Upper lobe of left lung (tissue), 6 donors: ENCODE measurements around the gene CHMP5. TPM values are rescaled to one million over a fixed set of nuclear protein-coding genes. Genes with fewer than 3 reads are reported as not detected.
A peak's percentile ranks its signal among the peaks of the same experiment; 100 is the strongest.

ENCODE experiments used
- ATAC-seq, 2 donors: fragments of 200-7000 bp; cut with Tn5 transposase; one replicate each; pipeline ENCODE4 v1.9.1; 2022; ENCODE audit warnings: mild to moderate bottlenecking in 2 of 2, moderate library complexity in 2 of 2; ENCODE audit not compliant: low FRiP score in 2 of 2
- DNase-seq, 2 donors: peaks; one replicate each; pipeline ENCODE4 v3.0.0-alpha.2; 2019 to 2020
- H3K27ac ChIP-seq, 4 donors: fragments of 200-600 bp; sonication (generic); one replicate each; pipeline ENCODE4 v1.5.1; 2016 to 2019
- H3K27me3 ChIP-seq, 4 donors: fragments of 200-600 bp; sonication (generic); one replicate each; pipeline ENCODE4 v1.5.1; 2017 to 2019
- H3K36me3 ChIP-seq, 4 donors: fragments of 200-600 bp; sonication (generic); one replicate each; pipeline ENCODE4 v1.5.1; 2016 to 2019
- H3K4me1 ChIP-seq, 4 donors: fragments of 200-600 bp; sonication (generic); one replicate each; pipeline ENCODE4 v1.5.1; 2018 to 2019
- H3K4me3 ChIP-seq, 4 donors: fragments of 200-600 bp; sonication (generic); one replicate each; pipeline ENCODE4 v1.5.1; 2017 to 2019; ENCODE audit warnings: mild to moderate bottlenecking in 2 of 4, moderate library complexity in 1 of 4
- H3K9me3 ChIP-seq, 4 donors: fragments of 200-600 bp; sonication (generic); one replicate each; pipeline ENCODE4 v1.5.1; 2018 to 2019
- EP300 ChIP-seq, 4 donors: sonication (generic); formaldehyde crosslinking; IDR thresholded peaks; one replicate each; pipeline ENCODE4 v1.5.1; 2017; ENCODE audit warnings: antibody characterized with exemption in 4 of 4, control low read depth in 2 of 4
- POLR2A ChIP-seq, 4 donors: fragments of 450-650 bp; IDR thresholded peaks; one replicate each; pipeline ENCODE4 v1.5.1; 2016 to 2017; ENCODE audit warnings: antibody characterized with exemption in 4 of 4, mild to moderate bottlenecking in 2 of 4
- POLR2AphosphoS5 ChIP-seq, 2 donors: sonication (generic); formaldehyde crosslinking; IDR thresholded peaks; one replicate each; pipeline ENCODE4 v1.5.1; 2017; ENCODE audit warnings: antibody characterized with exemption in 2 of 2
- WGBS, 2 donors: methylation state at CpG; one replicate each; pipeline ENCODE4 v1.1.5; 2017 to 2018; 5-methylcytosine and 5-hydroxymethylcytosine counted together
- total RNA-seq, 6 donors: library from RNA; depleted of rRNA in 4 of 6; stranded (reverse); fragments of >200 nt in 4 of 6; gene quantifications; one replicate each; pipeline versions ENCODE4 v1.1.0 to v1.2.1, GENCODE V29; 2016 to 2021
- TF ChIP-seq, protein P1 (sequence below), 6 experiments: fragments of 450-650 bp in 4 of 6; fragments of 200-600 bp in 2 of 6; sonication (generic) in 2 of 6; IDR thresholded peaks; one replicate each; pipeline ENCODE4 v1.5.1; 2016 to 2019; ENCODE audit warnings: antibody characterized with exemption in 6 of 6
- donor health status: DM: no; HTN: no; CAD: no; lungs with moderate emphysema.
- donor health status: DM: no; HTN: yes; CAD: no; lungs with severe emphysema.

Gene CHMP5
- total RNA-seq, 6 donors from 2014 or later = 33.5 to 95.5 (median 60.1) TPM

DNA sequence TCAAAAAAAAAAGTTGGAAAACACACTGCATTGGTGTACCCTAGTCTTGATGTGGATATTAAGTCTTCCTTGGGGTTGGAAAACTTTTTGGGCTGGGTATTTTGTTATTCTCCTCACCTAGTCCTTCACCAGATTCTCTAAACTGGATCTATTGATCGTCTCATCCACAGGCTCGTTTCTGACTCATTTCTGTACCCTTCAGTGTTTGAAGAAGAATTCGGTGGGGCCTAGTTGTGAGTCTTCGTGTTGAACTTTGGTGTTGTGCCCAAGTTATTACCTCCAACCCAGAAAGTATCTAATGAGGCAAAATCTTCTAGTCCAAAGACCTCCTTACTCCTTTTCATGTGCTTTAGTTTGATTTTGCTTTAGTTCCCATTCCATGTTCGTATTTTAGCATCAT is 27.1 kb downstream of the CHMP5 start:
- H3K27ac ChIP-seq = peak overlapping the region in 2 of 4 donors; percentile 97 to 100
- 87 to 91% methylated on average over 5 of the region's 5 CpGs for WGBS, 2 donors
- H3K27me3 ChIP-seq = no peaks in the 10 kb centered on the region
- DNase-seq (no peak), ATAC-seq (no peak)
- peaks cover 3 to 39% (median 15%) of the 10 kb centered on the region in 4 donors for H3K36me3 ChIP-seq
- peaks cover 36 to 75% (median 47%) of the 10 kb centered on the region in 4 donors for H3K4me1 ChIP-seq
- no peak overlapping the region for H3K4me3 ChIP-seq
- TF ChIP-seq POLR2A (IDR thresholded peaks at IDR 0.05) (no peak), POLR2AphosphoS5 (IDR thresholded peaks at IDR 0.05) (no peak), EP300 (IDR thresholded peaks at IDR 0.05) (no peak)
- TF ChIP-seq, protein P1, sequence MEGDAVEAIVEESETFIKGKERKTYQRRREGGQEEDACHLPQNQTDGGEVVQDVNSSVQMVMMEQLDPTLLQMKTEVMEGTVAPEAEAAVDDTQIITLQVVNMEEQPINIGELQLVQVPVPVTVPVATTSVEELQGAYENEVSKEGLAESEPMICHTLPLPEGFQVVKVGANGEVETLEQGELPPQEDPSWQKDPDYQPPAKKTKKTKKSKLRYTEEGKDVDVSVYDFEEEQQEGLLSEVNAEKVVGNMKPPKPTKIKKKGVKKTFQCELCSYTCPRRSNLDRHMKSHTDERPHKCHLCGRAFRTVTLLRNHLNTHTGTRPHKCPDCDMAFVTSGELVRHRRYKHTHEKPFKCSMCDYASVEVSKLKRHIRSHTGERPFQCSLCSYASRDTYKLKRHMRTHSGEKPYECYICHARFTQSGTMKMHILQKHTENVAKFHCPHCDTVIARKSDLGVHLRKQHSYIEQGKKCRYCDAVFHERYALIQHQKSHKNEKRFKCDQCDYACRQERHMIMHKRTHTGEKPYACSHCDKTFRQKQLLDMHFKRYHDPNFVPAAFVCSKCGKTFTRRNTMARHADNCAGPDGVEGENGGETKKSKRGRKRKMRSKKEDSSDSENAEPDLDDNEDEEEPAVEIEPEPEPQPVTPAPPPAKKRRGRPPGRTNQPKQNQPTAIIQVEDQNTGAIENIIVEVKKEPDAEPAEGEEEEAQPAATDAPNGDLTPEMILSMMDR (IDR thresholded peaks at IDR 0.05) = no peak
- peaks cover 0 to 3% (median 0%) of the 10 kb centered on the region in 4 donors for H3K9me3 ChIP-seq

DNA sequence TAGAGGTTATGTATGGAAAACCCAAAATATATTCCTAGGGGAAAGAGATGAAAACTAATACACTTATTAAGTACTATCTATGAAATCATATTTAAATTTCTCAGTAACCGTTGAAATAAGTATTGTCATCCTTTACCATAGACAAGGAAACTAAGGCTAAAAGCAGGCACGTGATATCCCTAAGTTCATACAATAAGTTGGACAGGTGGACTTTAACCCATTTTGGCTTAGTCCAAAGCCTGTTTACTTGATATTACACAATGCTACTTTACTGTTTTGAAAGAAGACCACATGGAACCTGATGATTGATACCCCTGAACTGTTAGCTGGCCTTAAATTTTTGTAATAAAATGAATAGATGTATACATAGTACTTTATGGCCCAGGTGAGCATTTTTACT is 28.9 kb downstream of the CHMP5 start:
- no peak for TF ChIP-seq POLR2A (IDR thresholded peaks at IDR 0.05)
- TF ChIP-seq, protein P1 (IDR thresholded peaks at IDR 0.05) = no peak
- TF ChIP-seq POLR2AphosphoS5 (IDR thresholded peaks at IDR 0.05) = no peak
- TF ChIP-seq EP300 (IDR thresholded peaks at IDR 0.05) = no peak
- no peak for ATAC-seq
- Histone ChIP-seq H3K27ac (no peak overlapping the region), H3K9me3 (peaks cover 0 to 3% (median 0%) of the 10 kb centered on the region in 4 donors), H3K27me3 (no peaks in the 10 kb centered on the region), H3K4me1 (peaks cover 51 to 86% (median 60%) of the 10 kb centered on the region in 4 donors), H3K36me3 (peaks cover 3 to 58% (median 25%) of the 10 kb centered on the region in 4 donors), H3K4me3 (no peak overlapping the region)
- DNase-seq = no peak
- 87 to 90% methylated on average over 2 of the region's 2 CpGs for WGBS, 2 donors

DNA sequence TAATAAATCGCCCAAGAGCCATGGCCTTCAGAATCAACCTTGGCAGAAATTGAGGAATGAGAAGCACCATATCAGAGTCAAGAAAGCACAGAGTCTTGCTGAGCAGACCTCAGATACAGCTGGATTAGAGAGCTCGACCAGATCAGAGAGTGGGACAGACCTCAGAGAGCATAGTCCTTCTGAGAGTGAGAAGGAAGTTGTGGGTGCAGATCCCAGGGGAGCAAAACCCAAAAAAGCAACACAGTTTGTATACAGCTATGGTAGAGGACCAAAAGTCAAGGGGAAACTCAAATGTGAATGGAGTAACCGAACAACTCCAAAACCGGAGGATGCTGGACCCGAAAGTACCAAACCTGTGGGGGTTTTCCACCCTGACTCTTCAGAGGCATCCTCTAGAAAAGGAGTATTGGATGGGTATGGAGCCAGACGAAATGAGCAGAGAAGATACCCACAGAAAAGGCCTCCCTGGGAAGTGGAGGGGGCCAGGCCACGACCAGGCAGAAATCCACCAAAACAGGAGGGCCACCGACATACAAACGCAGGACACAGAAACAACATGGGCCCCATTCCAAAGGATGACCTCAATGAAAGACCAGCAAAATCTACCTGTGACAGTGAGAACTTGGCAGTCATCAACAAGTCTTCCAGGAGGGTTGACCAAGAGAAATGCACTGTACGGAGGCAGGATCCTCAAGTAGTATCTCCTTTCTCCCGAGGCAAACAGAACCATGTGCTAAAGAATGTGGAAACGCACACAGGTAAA is 30.0 kb downstream of the CHMP5 start:
- TF ChIP-seq POLR2A (IDR thresholded peaks at IDR 0.05) (no peak), EP300 (IDR thresholded peaks at IDR 0.05) (no peak)
- Histone ChIP-seq H3K27ac (no peak overlapping the region), H3K9me3 (peaks cover 0 to 3% (median 0%) of the 10 kb centered on the region in 4 donors), H3K4me3 (no peak overlapping the region), H3K4me1 (peaks cover 44 to 85% (median 56%) of the 10 kb centered on the region in 4 donors), H3K36me3 (peaks cover 8 to 69% (median 27%) of the 10 kb centered on the region in 4 donors), H3K27me3 (no peaks in the 10 kb centered on the region)
- DNase-seq (no peak), ATAC-seq (no peak)
- 90 to 91% methylated on average over 12 of the region's 12 CpGs for WGBS, 2 donors

DNA sequence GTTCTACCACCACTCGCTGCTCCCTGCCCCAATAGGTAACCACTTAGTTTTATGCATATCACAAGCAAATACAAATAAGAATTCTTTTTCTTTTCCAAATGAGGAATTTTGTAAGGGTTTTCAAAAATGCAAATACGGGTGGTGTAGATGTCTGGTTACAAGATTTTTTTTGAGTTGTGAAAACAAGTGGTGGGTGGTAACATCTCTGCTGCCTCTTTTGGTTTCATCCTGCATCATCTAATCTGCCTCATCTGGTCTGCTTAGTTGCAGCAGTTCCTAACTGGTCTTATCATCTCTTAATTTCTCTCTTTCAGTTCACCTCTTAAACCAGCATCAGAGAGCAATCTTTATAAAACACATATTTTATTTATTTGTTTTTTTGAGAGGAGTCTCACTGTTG is 30.7 kb downstream of the CHMP5 start:
- Histone ChIP-seq H3K9me3 (no peaks in the 10 kb centered on the region), H3K27ac (no peak overlapping the region), H3K4me3 (no peak overlapping the region), H3K4me1 (peaks cover 44 to 85% (median 56%) of the 10 kb centered on the region in 4 donors), H3K36me3 (peaks cover 8 to 76% (median 31%) of the 10 kb centered on the region in 4 donors), H3K27me3 (no peaks in the 10 kb centered on the region)
- WGBS, 2 donors = 91% methylated on average over 2 of the region's 2 CpGs
- ATAC-seq (no peak), DNase-seq (no peak)
- no peak for TF ChIP-seq EP300 (IDR thresholded peaks at IDR 0.05)
- TF ChIP-seq POLR2AphosphoS5 (IDR thresholded peaks at IDR 0.05) = no peak
- TF ChIP-seq, protein P1 (IDR thresholded peaks at IDR 0.05) = no peak
- TF ChIP-seq POLR2A (IDR thresholded peaks at IDR 0.05) = no peak

DNA sequence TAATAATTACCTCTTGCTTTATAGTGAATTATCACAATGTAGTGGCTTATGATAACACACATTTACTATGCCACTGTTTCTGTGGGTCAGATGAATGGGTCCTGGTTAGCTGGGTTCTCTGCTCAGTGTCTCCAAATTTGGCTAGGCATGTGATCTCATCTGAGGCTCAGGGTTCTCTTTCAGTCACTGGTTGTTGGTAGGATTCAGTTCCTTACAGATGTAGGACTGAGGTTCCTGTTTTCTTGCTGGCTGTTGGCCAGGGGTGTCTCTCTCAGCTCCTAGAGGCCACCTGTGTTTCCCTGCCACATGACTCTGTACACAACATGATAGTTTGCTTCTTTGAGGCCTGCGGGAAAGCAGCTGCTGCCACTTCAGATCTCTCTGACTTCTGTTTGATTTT is 32.6 kb downstream of the CHMP5 start:
- Histone ChIP-seq H3K4me1 (peaks cover 31 to 67% (median 42%) of the 10 kb centered on the region in 4 donors), H3K27me3 (no peaks in the 10 kb centered on the region), H3K9me3 (no peaks in the 10 kb centered on the region), H3K27ac (peak overlapping the region in 3 of 4 donors; percentile 7 to 32 (median 20)), H3K36me3 (peaks cover 10 to 94% (median 42%) of the 10 kb centered on the region in 4 donors), H3K4me3 (no peak overlapping the region)
- peak; percentile 75 to 79 for ATAC-seq
- WGBS, 2 donors = 36 to 50% methylated on average over 1 of the region's 1 CpG
- peak in 1 of 2 donors; percentile 65 for DNase-seq
- TF ChIP-seq, protein P1 (IDR thresholded peaks at IDR 0.05) = no peak
- no peak for TF ChIP-seq POLR2A (IDR thresholded peaks at IDR 0.05)
- no peak for TF ChIP-seq POLR2AphosphoS5 (IDR thresholded peaks at IDR 0.05)
- no peak for TF ChIP-seq EP300 (IDR thresholded peaks at IDR 0.05)
